Measurements from ENCODE around the gene CAAP1. TPM values are rescaled to one million over a fixed set of nuclear protein-coding genes. Genes with fewer than 3 reads are reported as not detected.

The CAAP1 gene
- total and polyA plus RNA-seq, 10 of the 15 experiments (the other 5 are each of a cell fraction or from before 2014, with no cell fraction given): 11.0 to 27.5 (median 20.5) TPM

- TF ChIP-seq BCLAF1 (IDR thresholded peaks at IDR 0.05) (no peak), NR2C2 (IDR thresholded peaks at IDR 0.05; ENCODE audit: borderline replicate concordance, control insufficient read depth, insufficient read length, low read depth) (no peak)
- peaks cover 3% of the 10 kb centered on the region for H3K79me2 ChIP-seq (ENCODE audit: control insufficient read depth, insufficient read depth, low read length)
- in situ Hi-C loops (cut with MboI) (no loop called here), intact Hi-C loops (cut with micrococcal nuclease; ENCODE audit: unreplicated experiment) (no loop called here)
- no peak overlapping the region for H3K4me2 ChIP-seq (ENCODE audit: control insufficient read depth, insufficient read depth)
- SMC1A ChIA-PET (ENCODE audit: uncharacterized antibody, unreplicated experiment): interaction anchor here (1.4 kb wide), 1 partner anchor 9 kb away, joined by 4 read pairs; no protein-coding TSS in a partner anchor
- no peak overlapping the region for H3K27ac ChIP-seq (ENCODE audit: control insufficient read depth, insufficient read depth)
- H2AFZ ChIP-seq (ENCODE audit: control insufficient read depth, low read depth, low read length): no peak overlapping the region
- ATAC-seq (no peak), FAIRE-seq (no peak), DNase-seq (ENCODE audit: low read depth, low spot score) (no peak)
- H3K9me3 ChIP-seq (replicated peaks; ENCODE audit: control insufficient read depth, insufficient read depth, low read length): peaks cover 10% of the 10 kb centered on the region; the same call in 2 of the 3 replicates
- no peak overlapping the region for H3K4me3 ChIP-seq
- POLR2A ChIA-PET: interaction anchor here (0.5 kb wide), 1 partner anchor 77 kb away, joined by 3 read pairs; no protein-coding TSS in a partner anchor
- H3K4me1 ChIP-seq (ENCODE audit: control insufficient read depth, insufficient read depth, low read length): no peaks in the 10 kb centered on the region
- BruUV-seq (replicated peaks): no TSS peak
- RAD21 ChIA-PET (ENCODE audit: unreplicated experiment): no interaction called here
- peaks cover 6 to 24% of the 10 kb centered on the region in 2 experiments; a peak in 3 of 4 replicates for H3K36me3 ChIP-seq (ENCODE audit: control insufficient read depth in 2 of 2, insufficient read depth in 2 of 2, low read length in 1 of 2)
- H3K9ac ChIP-seq (ENCODE audit: control insufficient read depth, insufficient read depth, low read length): no peak overlapping the region
- no peaks in the 10 kb centered on the region for H3K27me3 ChIP-seq (replicated peaks in 1 of 2; ENCODE audit: control insufficient read depth in 2 of 2, insufficient read depth in 2 of 2, low read length in 1 of 2)
- CTCF ChIA-PET: no interaction called here
- 100% methylated on average over 3 of the region's 3 CpGs for WGBS (ENCODE audit: insufficient coverage, insufficient replicate concordance, low lambda C conversion rate, missing lambda C conversion rate)
- no peaks in the 10 kb centered on the region for H4K20me1 ChIP-seq (ENCODE audit: control insufficient read depth, insufficient read depth)
Measured at GRCh38 chr9:26882154-26882553, 10.4 kb downstream of the CAAP1 start.

- H3K27me3 ChIP-seq (replicated peaks in 1 of 2; ENCODE audit: control insufficient read depth in 2 of 2, insufficient read depth in 2 of 2, low read length in 1 of 2): no peaks in the 10 kb centered on the region
- H3K27ac ChIP-seq (ENCODE audit: control insufficient read depth, insufficient read depth): no peak overlapping the region
- 97% methylated on average over 4 of the region's 4 CpGs for WGBS (ENCODE audit: insufficient coverage, insufficient replicate concordance, low lambda C conversion rate, missing lambda C conversion rate)
- H3K4me2 ChIP-seq (ENCODE audit: control insufficient read depth, insufficient read depth): no peak overlapping the region
- no peak overlapping the region for H2AFZ ChIP-seq (ENCODE audit: control insufficient read depth, low read depth, low read length)
- no TSS peak for BruUV-seq (replicated peaks)
- ChIA-PET POLR2A (no interaction called here), SMC1A (ENCODE audit: uncharacterized antibody, unreplicated experiment) (no interaction called here), CTCF (no interaction called here), RAD21 (ENCODE audit: unreplicated experiment) (no interaction called here)
- ATAC-seq: 0 out of 3 replicates have a peak, but pooled peaks have one; percentile 25
- H3K9me3 ChIP-seq (replicated peaks; ENCODE audit: control insufficient read depth, insufficient read depth, low read length): peaks cover 10% of the 10 kb centered on the region; the same call in 2 of the 3 replicates
- H4K20me1 ChIP-seq (ENCODE audit: control insufficient read depth, insufficient read depth): no peaks in the 10 kb centered on the region
- no peak overlapping the region for H3K4me3 ChIP-seq
- H3K79me2 ChIP-seq (ENCODE audit: control insufficient read depth, insufficient read depth, low read length): no peaks in the 10 kb centered on the region
- in situ Hi-C loops (cut with MboI): no loop called here
- H3K9ac ChIP-seq (ENCODE audit: control insufficient read depth, insufficient read depth, low read length): no peak overlapping the region
- H3K4me1 ChIP-seq (ENCODE audit: control insufficient read depth, insufficient read depth, low read length): no peaks in the 10 kb centered on the region
- peaks cover 6 to 24% of the 10 kb centered on the region in 2 experiments; a peak in 3 of 4 replicates for H3K36me3 ChIP-seq (ENCODE audit: control insufficient read depth in 2 of 2, insufficient read depth in 2 of 2, low read length in 1 of 2)
- intact Hi-C loops (cut with micrococcal nuclease; ENCODE audit: unreplicated experiment): no loop called here
- no peak for FAIRE-seq
- no peak for DNase-seq (ENCODE audit: low read depth, low spot score)
- TF ChIP-seq HDAC2 (IDR thresholded peaks at IDR 0.05) (no peak), MLLT1 (IDR thresholded peaks at IDR 0.05) (no peak), POLR2A (IDR thresholded peaks at IDR 0.05; ENCODE audit: low read depth, low read length) (0 out of 2 replicates have a peak, but pooled peaks have one; percentile 16), E2F8 (IDR thresholded peaks at IDR 0.05; ENCODE audit: low read depth, partially characterized antibody) (no peak), MEF2A (IDR thresholded peaks at IDR 0.05; ENCODE audit: insufficient read depth, low read depth, low read length) (no peak), FOXM1 (IDR thresholded peaks at IDR 0.05; ENCODE audit: low read depth, low read length) (no peak), PAX5 (IDR thresholded peaks at IDR 0.05; ENCODE audit: borderline replicate concordance, low read depth, low read length) (no peak)
Measured at GRCh38 chr9:26880262-26880661, 12.3 kb downstream of the CAAP1 start.
